ENCODE data around the gene ASB5.

GRCh38 chr4:176293660-176294059 is 24.6 kb upstream of the ASB5 start:
- TF ChIP-seq CTCF (IDR thresholded peaks at IDR 0.05) (no peak), POLR2A (IDR thresholded peaks at IDR 0.05) (no peak), EP300 (IDR thresholded peaks at IDR 0.05) (no peak)
